Sigmoid colon (tissue), 7 donors: Measurements from ENCODE around the gene OGG1. TPM values are rescaled to one million over a fixed set of nuclear protein-coding genes. Genes with fewer than 3 reads are reported as not detected.

Experiments
- DNase-seq: peaks from one replicate; pipeline ENCODE4 v3.0.0-alpha.2; 2019
- H3K27ac ChIP-seq, 4 donors: fragments of 200-600 bp; sonication (generic); one replicate each; pipeline ENCODE4 v1.5.1; 2016 to 2019; ENCODE audit warnings: mild to moderate bottlenecking in 1 of 4
- H3K27me3 ChIP-seq, 3 donors: fragments of 200-600 bp; sonication (generic); one replicate each; pipeline ENCODE4 v1.5.1; 2019; ENCODE audit warnings: mild to moderate bottlenecking in 1 of 3
- H3K36me3 ChIP-seq, 4 donors: fragments of 200-600 bp; sonication (generic); one replicate each; pipeline ENCODE4 v1.5.1; 2016 to 2019
- H3K4me1 ChIP-seq, 4 donors: fragments of 200-600 bp; sonication (generic); one replicate each; pipeline ENCODE4 v1.5.1; 2017 to 2019
- H3K4me3 ChIP-seq, 4 donors: fragments of 200-600 bp; sonication (generic); one replicate each; pipeline ENCODE4 v1.5.1; 2017 to 2019; ENCODE audit warnings: mild to moderate bottlenecking in 2 of 4, moderate library complexity in 1 of 4
- H3K9me3 ChIP-seq, 4 donors: fragments of 200-600 bp in 3 of 4; sonication (generic) in 3 of 4; one replicate each; pipeline versions ENCODE4 v1.5.1 to v1.6.1; 2013 to 2019
- EP300 ChIP-seq, 4 donors: sonication (generic); formaldehyde crosslinking; IDR thresholded peaks; one replicate each; pipeline ENCODE4 v1.6.1; 2017; ENCODE audit warnings: antibody characterized with exemption in 4 of 4
- POLR2A ChIP-seq, 2 donors: fragments of 450-650 bp; IDR thresholded peaks; one replicate each; pipeline ENCODE4 v1.6.1; 2016; ENCODE audit warnings: antibody characterized with exemption in 2 of 2, mild to moderate bottlenecking in 2 of 2, moderate library complexity in 2 of 2
- POLR2AphosphoS5 ChIP-seq, 4 donors: sonication (generic); formaldehyde crosslinking; IDR thresholded peaks; one replicate each; pipeline ENCODE4 v1.6.1; 2017; ENCODE audit warnings: antibody characterized with exemption in 4 of 4
- WGBS, 2 donors: extraction: QIAGEN DNeasy Blood & Tissue Kit; methylation state at CpG; one replicate each; pipeline ENCODE4 v1.1.7; 2013; 5-methylcytosine and 5-hydroxymethylcytosine counted together
- intact Hi-C: fragments of 100-400 bp; cut with DNase I; formaldehyde crosslinking; loops from one replicate; pipeline ENCODE4 v1.15.1; 2023
- polyA plus RNA-seq, 3 donors: library from polyadenylated mRNA; stranded (reverse); fragments of 200-250 nt; gene quantifications; one replicate each; pipeline ENCODE4 v1.2.3, GENCODE V29; 2013
- total RNA-seq, 4 donors: library from RNA; depleted of rRNA; stranded (reverse); fragments of >200 nt; gene quantifications; one replicate each; pipeline ENCODE4 v1.1.0, GENCODE V29; 2016
- TF ChIP-seq, protein P1 (sequence below), 4 experiments: fragments of 450-650 bp in 3 of 4; fragments of 200-600 bp in 1 of 4; IDR thresholded peaks; one replicate each; pipeline ENCODE4 v1.5.1; 2016 to 2019; ENCODE audit warnings: antibody characterized with exemption in 4 of 4, mild to moderate bottlenecking in 3 of 4, moderate library complexity in 2 of 4
- donor health status: healthy with polysubstance abuse.
- donor health status: Bipolar disorder and iron deficiency.
- donor health status: healthy.

Gene OGG1
- total and polyA plus RNA-seq, 7 donors, result 15.6 to 34.6 (median 23.6) TPM

DNA sequence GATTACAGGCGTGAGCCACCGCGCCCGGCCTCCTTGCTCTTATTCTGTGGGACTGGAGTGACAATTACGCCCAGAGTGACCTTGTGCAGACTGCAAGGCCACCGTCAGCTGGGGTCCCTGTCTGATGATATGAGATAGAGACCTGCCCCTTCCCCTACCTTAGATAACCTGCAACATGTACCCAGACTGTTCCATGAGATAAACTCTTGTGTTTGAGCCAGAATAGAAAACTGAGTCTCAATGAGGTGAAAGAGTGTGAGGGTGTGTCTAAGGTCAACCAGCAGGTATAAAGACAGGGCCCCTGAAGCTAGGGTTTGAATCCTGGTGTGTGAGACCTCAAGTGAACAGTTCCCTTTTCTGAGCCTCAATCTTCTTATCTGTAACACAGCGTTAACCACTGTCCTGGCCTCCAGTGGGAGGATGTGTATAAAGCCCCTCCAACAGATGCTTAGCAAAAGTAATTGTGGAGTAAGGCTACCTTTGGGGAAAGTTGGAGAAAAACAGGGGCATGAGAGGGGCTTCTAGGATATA is 36.5 kb downstream of the OGG1 start:
- Histone ChIP-seq H3K27ac (no peak overlapping the region), H3K27me3 (no peaks in the 10 kb centered on the region), H3K4me3 (no peak overlapping the region), H3K4me1 (peaks cover 0 to 11% (median 9%) of the 10 kb centered on the region in 4 donors), H3K9me3 (no peaks in the 10 kb centered on the region), H3K36me3 (peaks cover 29 to 90% (median 42%) of the 10 kb centered on the region in 4 donors)
- 96 to 97% methylated on average over 7 of the region's 7 CpGs for WGBS, 2 donors
- TF ChIP-seq EP300 (IDR thresholded peaks at IDR 0.05) (no peak), POLR2A (IDR thresholded peaks at IDR 0.05) (no peak), POLR2AphosphoS5 (IDR thresholded peaks at IDR 0.05) (no peak)
- TF ChIP-seq, protein P1, sequence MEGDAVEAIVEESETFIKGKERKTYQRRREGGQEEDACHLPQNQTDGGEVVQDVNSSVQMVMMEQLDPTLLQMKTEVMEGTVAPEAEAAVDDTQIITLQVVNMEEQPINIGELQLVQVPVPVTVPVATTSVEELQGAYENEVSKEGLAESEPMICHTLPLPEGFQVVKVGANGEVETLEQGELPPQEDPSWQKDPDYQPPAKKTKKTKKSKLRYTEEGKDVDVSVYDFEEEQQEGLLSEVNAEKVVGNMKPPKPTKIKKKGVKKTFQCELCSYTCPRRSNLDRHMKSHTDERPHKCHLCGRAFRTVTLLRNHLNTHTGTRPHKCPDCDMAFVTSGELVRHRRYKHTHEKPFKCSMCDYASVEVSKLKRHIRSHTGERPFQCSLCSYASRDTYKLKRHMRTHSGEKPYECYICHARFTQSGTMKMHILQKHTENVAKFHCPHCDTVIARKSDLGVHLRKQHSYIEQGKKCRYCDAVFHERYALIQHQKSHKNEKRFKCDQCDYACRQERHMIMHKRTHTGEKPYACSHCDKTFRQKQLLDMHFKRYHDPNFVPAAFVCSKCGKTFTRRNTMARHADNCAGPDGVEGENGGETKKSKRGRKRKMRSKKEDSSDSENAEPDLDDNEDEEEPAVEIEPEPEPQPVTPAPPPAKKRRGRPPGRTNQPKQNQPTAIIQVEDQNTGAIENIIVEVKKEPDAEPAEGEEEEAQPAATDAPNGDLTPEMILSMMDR (IDR thresholded peaks at IDR 0.05), result no peak
- intact Hi-C loops, result no loop called here
- DNase-seq, result no peak

DNA sequence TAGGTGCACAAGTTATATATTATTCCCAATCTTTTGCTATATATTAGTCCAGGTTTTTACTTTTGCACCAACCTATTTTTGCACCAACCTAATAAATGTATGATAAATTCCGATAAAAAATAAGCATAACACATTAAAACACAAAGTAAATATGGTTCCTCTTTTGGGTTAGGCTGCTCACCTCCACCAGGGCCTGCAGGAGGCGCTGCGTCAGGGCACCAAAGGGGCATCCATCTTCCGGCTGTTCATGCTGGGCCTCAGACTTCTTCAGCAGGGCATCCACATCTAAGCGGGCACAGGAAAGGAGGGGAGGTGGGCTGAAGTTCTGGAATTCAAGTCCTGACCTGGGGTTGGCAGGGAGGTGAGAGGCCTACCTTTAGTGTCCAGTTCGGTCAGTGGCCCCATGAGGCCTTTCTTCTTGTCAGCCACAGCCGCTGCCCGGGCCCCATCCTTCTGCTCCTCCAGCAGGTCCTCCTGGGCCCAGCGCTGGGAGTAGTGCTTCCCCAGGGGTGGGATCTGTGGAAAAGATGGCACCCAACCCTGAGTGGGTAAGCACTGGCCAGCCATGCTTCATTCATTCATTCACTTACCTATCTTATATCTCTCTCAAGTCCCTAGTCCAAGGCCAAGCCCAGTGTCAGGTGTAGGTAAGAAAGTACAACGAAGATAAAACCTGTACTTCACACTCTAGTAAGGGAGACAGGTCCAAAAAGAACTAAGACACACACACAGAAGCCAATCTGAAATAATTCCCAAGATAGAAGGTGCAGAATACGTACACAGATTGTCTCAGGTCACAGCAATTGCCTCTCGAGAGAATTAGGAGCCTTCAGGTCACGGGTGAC is 37.3 kb downstream of the OGG1 start:
- no peak for DNase-seq
- intact Hi-C loops, result no loop called here
- Histone ChIP-seq H3K4me3 (no peak overlapping the region), H3K27ac (no peak overlapping the region), H3K9me3 (no peaks in the 10 kb centered on the region), H3K36me3 (peaks cover 26 to 82% (median 39%) of the 10 kb centered on the region in 4 donors), H3K27me3 (no peaks in the 10 kb centered on the region), H3K4me1 (peaks cover 0 to 19% (median 16%) of the 10 kb centered on the region in 4 donors)
- 89 to 94% methylated on average over 13 of the region's 13 CpGs for WGBS, 2 donors
- TF ChIP-seq, protein P1 (IDR thresholded peaks at IDR 0.05), result peak in 1 of 4 experiments; percentile 13
- TF ChIP-seq EP300 (IDR thresholded peaks at IDR 0.05), result no peak

DNA sequence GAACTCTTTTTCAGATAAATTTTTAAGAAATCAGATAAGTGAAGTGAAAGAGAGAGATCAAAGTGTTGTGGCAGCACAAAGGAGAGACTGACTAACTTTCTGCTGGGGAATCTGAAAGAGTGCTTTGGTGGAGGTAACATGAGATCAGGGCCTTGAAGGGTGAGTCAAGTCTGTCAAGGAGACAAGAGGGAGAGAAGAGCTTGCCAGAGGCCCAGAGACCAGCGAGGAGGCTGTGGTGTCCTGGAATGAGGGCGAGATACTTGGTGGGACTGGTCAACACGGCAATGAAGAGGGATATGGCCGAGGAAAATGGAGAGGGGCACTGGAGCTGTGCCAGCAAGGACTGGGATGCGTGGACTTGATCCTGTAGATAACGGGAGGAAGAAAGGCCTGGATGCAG is 38.0 kb downstream of the OGG1 start:
- 87% methylated on average over 6 of the region's 6 CpGs for WGBS, 2 donors
- no peak for DNase-seq
- H3K27me3 ChIP-seq, result no peaks in the 10 kb centered on the region
- H3K27ac ChIP-seq, result no peak overlapping the region
- peaks cover 22 to 76% (median 37%) of the 10 kb centered on the region in 4 donors for H3K36me3 ChIP-seq
- intact Hi-C loops, result no loop called here
- TF ChIP-seq, protein P1 (IDR thresholded peaks at IDR 0.05), result no peak
- TF ChIP-seq POLR2A (IDR thresholded peaks at IDR 0.05) (no peak), EP300 (IDR thresholded peaks at IDR 0.05) (no peak), POLR2AphosphoS5 (IDR thresholded peaks at IDR 0.05) (no peak)
- peaks cover 0 to 19% (median 16%) of the 10 kb centered on the region in 4 donors for H3K4me1 ChIP-seq
- H3K4me3 ChIP-seq, result no peak overlapping the region
- H3K9me3 ChIP-seq, result no peaks in the 10 kb centered on the region

DNA sequence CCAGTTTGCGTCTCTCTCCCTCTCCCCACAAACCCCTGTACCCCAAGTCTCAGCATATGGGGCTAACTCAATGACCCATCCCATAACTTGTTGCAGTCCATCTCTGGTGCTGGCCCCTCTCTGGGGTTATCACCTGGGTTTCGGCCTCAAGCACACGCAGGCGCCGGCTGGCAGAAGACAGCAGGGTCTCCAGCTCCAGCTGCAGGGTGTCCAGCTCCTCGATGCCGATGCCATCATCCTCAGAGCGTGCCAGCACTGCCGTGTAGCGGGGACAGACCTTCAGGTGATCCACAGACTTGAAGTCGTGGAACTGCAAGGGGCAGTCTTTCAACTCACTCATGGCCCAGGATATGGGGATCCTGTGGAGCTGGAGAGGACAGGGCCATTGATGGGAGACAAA is 41.4 kb downstream of the OGG1 start:
- Histone ChIP-seq H3K9me3 (no peaks in the 10 kb centered on the region), H3K27ac (peak overlapping the region in 3 of 4 donors; percentile 86 to 98 (median 95)), H3K4me1 (peaks cover 0 to 40% (median 36%) of the 10 kb centered on the region in 4 donors), H3K4me3 (no peak overlapping the region), H3K36me3 (peaks cover 6 to 53% (median 23%) of the 10 kb centered on the region in 4 donors), H3K27me3 (no peaks in the 10 kb centered on the region)
- intact Hi-C loops, result loop anchor here (5.0 kb wide), 1 partner anchor 59 kb away; the partner anchor contains the start of gene BRPF1
- 94% methylated on average over 11 of the region's 11 CpGs for WGBS, 2 donors
- DNase-seq, result no peak
- TF ChIP-seq, protein P1 (IDR thresholded peaks at IDR 0.05), result no peak
- no peak for TF ChIP-seq EP300 (IDR thresholded peaks at IDR 0.05)
- no peak for TF ChIP-seq POLR2A (IDR thresholded peaks at IDR 0.05)
- TF ChIP-seq POLR2AphosphoS5 (IDR thresholded peaks at IDR 0.05), result no peak
